ENCODE results near the gene MEP1A.

GRCh38 chr6:46815130-46815529, 21.9 kb downstream of the MEP1A start:
- no peak for TF ChIP-seq EP300 (IDR thresholded peaks at IDR 0.05)
- TF ChIP-seq POLR2A (IDR thresholded peaks at IDR 0.05) = no peak
- TF ChIP-seq CTCF (IDR thresholded peaks at IDR 0.05) = no peak
- TF ChIP-seq POLR2AphosphoS5 (IDR thresholded peaks at IDR 0.05) = no peak

All from gastroesophageal sphincter (tissue), 3 donors.